Panc1 (cell line): ENCODE data around the gene CHST11. TPM values are rescaled to one million over a fixed set of nuclear protein-coding genes. Genes with fewer than 3 reads are reported as not detected.

Experiments
- ATAC-seq: fragments of 200-7000 bp; cut with Tn5 transposase; 2 replicates; pipeline ENCODE4 v1.9.1; 2020; ENCODE audit warnings: mild to moderate bottlenecking, moderate library complexity
- BruUV-seq: library from RNA; stranded (reverse); fragments of 400-500 nt; replicated peaks from 2 replicates; lab custom pipeline; 2021; lab: Mats Ljungman, UMichigan
- CTCF ChIA-PET: fragments of 300-600 bp; sonication (Branson Sonifier 250); formaldehyde crosslinking; loops from one replicate; lab custom pipeline; 2022; ENCODE audit warnings: antibody characterized with exemption; lab: Charles Lee
- POLR2A ChIA-PET: fragments of 300-600 bp; sonication (Branson Sonifier 250); formaldehyde crosslinking; loops from one replicate; lab custom pipeline; 2022; ENCODE audit warnings: antibody characterized with exemption; lab: Charles Lee
- DNase-seq: peaks from one replicate; pipeline ENCODE4 v3.0.0-alpha.2; 2010; ENCODE audit warnings: low read depth, low spot score
- H3K27ac ChIP-seq: 2 replicates; pipeline ENCODE4 v1.5.1; 2011; ENCODE audit warnings: mild to moderate bottlenecking, low read length, inconsistent platforms
- H3K27me3 ChIP-seq: fragments of 200-500 bp; sonication (Bioruptor generic); 2 replicates; pipeline ENCODE4 v1.6.0; 2014; ENCODE audit warnings: low read length, inconsistent platforms; ENCODE audit not compliant: control insufficient read depth, insufficient read depth
- H3K36me3 ChIP-seq: fragments of 200-500 bp; sonication (Bioruptor generic); 2 replicates; pipeline ENCODE4 v1.5.1; 2014; ENCODE audit warnings: inconsistent platforms, mild to moderate bottlenecking, low read length, moderate library complexity; ENCODE audit not compliant: control insufficient read depth, insufficient read depth
- H3K4me1 ChIP-seq: 2 replicates; pipeline ENCODE4 v1.5.1; 2011; ENCODE audit warnings: inconsistent platforms, mild to moderate bottlenecking, low read length, moderate library complexity; ENCODE audit not compliant: control insufficient read depth, insufficient read depth
- H3K4me3 ChIP-seq, 2 experiments: 2 replicates each; pipeline ENCODE4 v1.5.1; 2011 to 2012; ENCODE audit warnings: low read depth in 2 of 2, low read length in 2 of 2, mild to moderate bottlenecking in 2 of 2, inconsistent platforms in 1 of 2, moderate library complexity in 1 of 2
- H3K9me3 ChIP-seq: fragments of 200-500 bp; sonication (Bioruptor generic); 2 replicates; pipeline ENCODE4 v1.5.1; 2014; ENCODE audit warnings: low read depth, mild to moderate bottlenecking, inconsistent platforms, low read length, moderate library complexity; ENCODE audit not compliant: control insufficient read depth, insufficient read depth
- CTCF ChIP-seq: fragments of 450-650 bp; IDR thresholded peaks from 2 replicates; pipeline ENCODE4 v1.5.1; 2017; ENCODE audit warnings: mild to moderate bottlenecking
- POLR2AphosphoS5 ChIP-seq: IDR thresholded peaks from 2 replicates; pipeline ENCODE4 v1.6.1; 2012; ENCODE audit warnings: mild to moderate bottlenecking, low read depth, low read length, moderate library complexity
- REST ChIP-seq, 2 experiments: IDR thresholded peaks; 2 replicates each; pipeline ENCODE4 v1.6.1; 2011 to 2012; ENCODE audit warnings: low read depth in 2 of 2, control low read depth in 1 of 2, low read length in 1 of 2, mild to moderate bottlenecking in 1 of 2, moderate library complexity in 1 of 2; ENCODE audit not compliant: insufficient read depth in 1 of 2
- SIN3A ChIP-seq: IDR thresholded peaks from 2 replicates; pipeline ENCODE4 v1.6.1; 2012; ENCODE audit warnings: low read depth, mild to moderate bottlenecking, low read length, moderate library complexity, borderline replicate concordance; ENCODE audit not compliant: insufficient read depth
- TCF7L2 ChIP-seq: IDR thresholded peaks from 2 replicates; pipeline ENCODE4 v1.6.1; 2011; ENCODE audit warnings: mild to moderate bottlenecking, low read depth, low read length, inconsistent platforms
- in situ Hi-C: cut with HindIII; loops from 2 replicates; pipeline ENCODE4 v1.10.0; 2016; ENCODE audit warnings: low sequenced_read_pairs, low pct_unique_long_range_greater_than_20kb
- intact Hi-C: fragments of 100-400 bp; cut with micrococcal nuclease; formaldehyde crosslinking; loops from one replicate; pipeline ENCODE4 v1.10.0; 2022; ENCODE audit not compliant: unreplicated experiment
- total RNA-seq: library from RNA; stranded (reverse); gene quantifications from one replicate; pipeline ENCODE4 v1.2.1, GENCODE V29; 2021; ENCODE audit not compliant: unreplicated experiment

CHST11 gene
- total RNA-seq, 1 experiment from 2014 or later = 11.4 TPM

GRCh38 chr12:104670439-104671408 lies 214.0 kb downstream of the CHST11 start:
- H3K27ac ChIP-seq = peak overlapping the region; percentile 67
- POLR2A ChIA-PET = no interaction called here
- no peaks in the 10 kb centered on the region for H3K27me3 ChIP-seq
- H3K4me3 ChIP-seq = no peak overlapping the region
- H3K4me1 ChIP-seq = peaks cover 22% of the 10 kb centered on the region
- no peaks in the 10 kb centered on the region for H3K9me3 ChIP-seq
- H3K36me3 ChIP-seq = no peaks in the 10 kb centered on the region
- CTCF ChIA-PET = no interaction called here
- BruUV-seq = no TSS peak
- in situ Hi-C loops = no loop called here
- DNase-seq (no peak), ATAC-seq (no peak)
- TF ChIP-seq TCF7L2 (no peak), POLR2AphosphoS5 (no peak), SIN3A (no peak), REST (IDR thresholded peaks at IDR 0.05; ENCODE audit: insufficient read depth in 1 of 2, low read depth in 2 of 2, low read length in 1 of 2) (no peak), CTCF (no peak)
- intact Hi-C loops = no loop called here

- ATAC-seq (peak; percentile 73), DNase-seq (peak; percentile 89)
- Histone ChIP-seq H3K4me1 (peaks cover 22% of the 10 kb centered on the region), H3K27me3 (no peaks in the 10 kb centered on the region), H3K27ac (peak overlapping the region; percentile 67), H3K9me3 (no peaks in the 10 kb centered on the region), H3K36me3 (no peaks in the 10 kb centered on the region), H3K4me3 (no peak overlapping the region)
- intact Hi-C loops = no loop called here
- CTCF ChIA-PET = no interaction called here
- POLR2A ChIA-PET = no interaction called here
- BruUV-seq = no TSS peak
- in situ Hi-C loops = no loop called here
- TF ChIP-seq REST (IDR thresholded peaks at IDR 0.05; ENCODE audit: insufficient read depth in 1 of 2, low read depth in 2 of 2, low read length in 1 of 2) (no peak), TCF7L2 (no peak), SIN3A (no peak), CTCF (no peak), POLR2AphosphoS5 (no peak)
Observed at GRCh38 chr12:104671409-104672095, 214.8 kb downstream of the CHST11 start.
